ENCODE results near the gene FOXL2NB.

The FOXL2NB gene

GRCh38 chr3:138938877-138939560 lies 8.0 kb upstream of the FOXL2NB start:
- Histone ChIP-seq H3K36me3 (no peaks in the 10 kb centered on the region), H3K4me1 (no peaks in the 10 kb centered on the region), H3K9me3 (0 out of 2 replicates have a peak, but pooled peaks cover 4% of the 10 kb centered on the region), H3K4me3 (ENCODE audit: low read depth, low read length) (no peak overlapping the region), H3K27me3 (peaks cover 100% of the 10 kb centered on the region)
- DNase-seq = no peak
- TF ChIP-seq, protein P1, sequence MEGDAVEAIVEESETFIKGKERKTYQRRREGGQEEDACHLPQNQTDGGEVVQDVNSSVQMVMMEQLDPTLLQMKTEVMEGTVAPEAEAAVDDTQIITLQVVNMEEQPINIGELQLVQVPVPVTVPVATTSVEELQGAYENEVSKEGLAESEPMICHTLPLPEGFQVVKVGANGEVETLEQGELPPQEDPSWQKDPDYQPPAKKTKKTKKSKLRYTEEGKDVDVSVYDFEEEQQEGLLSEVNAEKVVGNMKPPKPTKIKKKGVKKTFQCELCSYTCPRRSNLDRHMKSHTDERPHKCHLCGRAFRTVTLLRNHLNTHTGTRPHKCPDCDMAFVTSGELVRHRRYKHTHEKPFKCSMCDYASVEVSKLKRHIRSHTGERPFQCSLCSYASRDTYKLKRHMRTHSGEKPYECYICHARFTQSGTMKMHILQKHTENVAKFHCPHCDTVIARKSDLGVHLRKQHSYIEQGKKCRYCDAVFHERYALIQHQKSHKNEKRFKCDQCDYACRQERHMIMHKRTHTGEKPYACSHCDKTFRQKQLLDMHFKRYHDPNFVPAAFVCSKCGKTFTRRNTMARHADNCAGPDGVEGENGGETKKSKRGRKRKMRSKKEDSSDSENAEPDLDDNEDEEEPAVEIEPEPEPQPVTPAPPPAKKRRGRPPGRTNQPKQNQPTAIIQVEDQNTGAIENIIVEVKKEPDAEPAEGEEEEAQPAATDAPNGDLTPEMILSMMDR (IDR thresholded peaks at IDR 0.05; ENCODE audit: low read depth, low read length) = no peak

DNA sequence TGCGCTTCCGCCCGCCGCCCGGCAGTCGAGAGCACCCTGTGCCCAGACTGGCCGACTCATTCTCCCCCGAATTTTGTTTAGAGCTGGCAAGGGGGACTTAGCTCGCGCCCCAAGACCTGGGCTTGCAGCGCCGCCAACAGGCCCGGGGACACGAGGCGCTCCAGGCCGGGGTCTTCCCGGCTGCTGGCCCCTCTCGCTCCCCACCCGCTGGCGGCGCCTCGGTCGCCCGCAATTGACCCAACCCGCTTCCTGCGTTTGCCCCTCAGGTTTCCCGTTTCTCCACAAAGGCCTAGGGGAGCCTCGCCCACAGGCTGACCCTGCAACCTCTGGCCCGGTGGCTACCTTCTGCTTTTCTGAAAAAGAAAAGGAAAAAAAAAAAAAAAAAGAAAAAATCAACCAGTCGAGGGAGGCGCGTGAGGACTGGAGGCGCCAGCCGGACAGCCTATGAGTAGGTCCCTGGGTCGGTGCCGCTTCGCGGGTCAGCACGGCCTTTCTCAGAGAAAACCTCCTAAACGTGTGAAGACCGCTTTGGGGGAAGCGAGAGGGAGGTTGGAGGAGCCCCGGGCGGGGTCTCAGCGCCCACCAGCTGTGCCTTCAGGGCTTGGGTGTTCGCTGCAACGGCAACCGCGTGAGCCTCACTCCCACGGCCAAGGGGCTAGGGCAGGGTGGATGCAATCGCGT lies 7.3 kb upstream of the FOXL2NB start:
- 0 out of 2 replicates have a peak, but pooled peaks cover 4% of the 10 kb centered on the region for H3K9me3 ChIP-seq
- no peak overlapping the region for H3K4me3 ChIP-seq (ENCODE audit: low read depth, low read length)
- peaks cover 100% of the 10 kb centered on the region for H3K27me3 ChIP-seq
- no peaks in the 10 kb centered on the region for H3K4me1 ChIP-seq
- no peak for DNase-seq
- TF ChIP-seq, protein P1 (IDR thresholded peaks at IDR 0.05; ENCODE audit: low read depth, low read length) = no peak
- no peaks in the 10 kb centered on the region for H3K36me3 ChIP-seq

DNA sequence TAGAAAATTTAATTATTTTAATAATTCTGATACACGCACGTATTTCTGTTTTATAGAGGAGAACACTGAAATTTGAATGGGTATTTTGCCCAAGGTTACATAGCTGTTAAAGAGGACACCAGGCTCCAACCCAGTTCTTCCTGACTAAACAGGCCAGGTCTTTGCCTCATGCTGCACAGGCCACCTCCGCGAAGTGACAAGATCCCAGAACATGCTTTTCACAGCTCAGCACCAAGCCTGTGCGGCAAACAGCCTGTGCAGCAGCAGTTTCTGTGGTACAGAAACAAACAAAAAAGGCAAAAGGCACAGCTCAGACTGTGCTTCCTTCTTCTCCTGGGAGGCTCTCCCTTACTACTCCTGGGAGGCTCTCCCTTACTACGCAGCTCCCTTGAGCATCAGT lies 6.6 kb upstream of the FOXL2NB start:
- Histone ChIP-seq H3K4me3 (ENCODE audit: low read depth, low read length) (no peak overlapping the region), H3K9me3 (0 out of 2 replicates have a peak, but pooled peaks cover 4% of the 10 kb centered on the region), H3K4me1 (no peaks in the 10 kb centered on the region), H3K36me3 (no peaks in the 10 kb centered on the region), H3K27me3 (peaks cover 100% of the 10 kb centered on the region)
- TF ChIP-seq, protein P1 (IDR thresholded peaks at IDR 0.05; ENCODE audit: low read depth, low read length) = no peak
- no peak for DNase-seq

- Histone ChIP-seq H3K4me3 (ENCODE audit: low read depth, low read length) (no peak overlapping the region), H3K27me3 (peaks cover 100% of the 10 kb centered on the region), H3K36me3 (no peaks in the 10 kb centered on the region), H3K4me1 (no peaks in the 10 kb centered on the region), H3K9me3 (0 out of 2 replicates have a peak, but pooled peaks cover 3% of the 10 kb centered on the region)
- TF ChIP-seq, protein P1 (IDR thresholded peaks at IDR 0.05; ENCODE audit: low read depth, low read length) = peak; percentile 76
- peak; percentile 70 for DNase-seq
Measured at GRCh38 chr3:138941259-138941885, 5.6 kb upstream of the FOXL2NB start.

DNA sequence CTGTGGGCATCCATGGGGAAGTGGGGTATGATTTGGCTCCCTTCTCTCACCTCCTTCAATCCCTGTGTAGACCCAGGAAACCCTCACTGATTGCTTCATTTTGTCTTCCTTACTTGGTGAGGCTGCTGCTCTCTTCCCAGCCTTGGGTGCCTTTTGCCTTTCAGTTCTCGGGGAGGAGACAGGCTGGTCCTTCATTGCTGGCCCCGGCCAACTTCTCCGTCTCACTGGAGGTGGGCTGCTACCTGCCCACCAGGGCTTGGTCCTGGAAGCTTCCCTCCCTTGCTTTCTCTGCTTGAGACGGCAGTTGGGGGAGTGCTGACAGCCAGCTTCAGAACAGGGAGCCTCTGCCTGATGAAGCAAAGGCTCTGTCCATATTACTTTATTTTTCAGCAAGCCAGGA lies 4.7 kb upstream of the FOXL2NB start:
- Histone ChIP-seq H3K27me3 (peaks cover 100% of the 10 kb centered on the region), H3K4me3 (ENCODE audit: low read depth, low read length) (no peak overlapping the region), H3K36me3 (no peaks in the 10 kb centered on the region), H3K9me3 (no peaks in the 10 kb centered on the region), H3K4me1 (no peaks in the 10 kb centered on the region)
- no peak for DNase-seq
- TF ChIP-seq, protein P1 (IDR thresholded peaks at IDR 0.05; ENCODE audit: low read depth, low read length) = no peak

All from BE2C (cell line).